Activated CD4-positive, alpha-beta T cell treated with anti-CD3 and anti-CD28 coated beads, Interleukin-10, Interleukin-2, amounts not matched to agents 100 ng/mL and 50 ng/mL, durations not matched to agents 16 hours and 8 hours (primary cell): ENCODE measurements around the gene UBE2B.

Source experiments
- DNase-seq: peaks from one replicate; pipeline ENCODE4 v3.0.0-alpha.2; 2020

Gene UBE2B

GRCh38 chr5:134438721-134439123, 67.4 kb downstream of the UBE2B start:
- no peak for DNase-seq

GRCh38 chr5:134439210-134439654, 67.9 kb downstream of the UBE2B start:
- DNase-seq: no peak

- DNase-seq: no peak
Measured at GRCh38 chr5:134440201-134440755, 68.9 kb downstream of the UBE2B start.
